NCI-H446 (cell line): ENCODE measurements around the gene GIGYF2.
"Not testable (repeated sequence)": the region's sequence is repeated elsewhere in the genome, so short reads cannot be mapped to it uniquely, and the experiment has no call there.

Source experiments
- DNase-seq, 2 experiments: peaks; one replicate each; lab custom pipeline; 2025; lab: John Stamatoyannopoulos, UW

Gene GIGYF2

GRCh38 chr2:232816657-232817056, 119.5 kb downstream of the GIGYF2 start:
- no peak for DNase-seq

GRCh38 chr2:232817756-232818155, 120.6 kb downstream of the GIGYF2 start:
- no peak for DNase-seq

- DNase-seq, result no peak
These were observed 132.9 kb downstream of the GIGYF2 start for GRCh38 chr2:232829988-232830387.

- DNase-seq, result no peak
These were observed 134.4 kb downstream of the GIGYF2 start for GRCh38 chr2:232831496-232831895.

GRCh38 chr2:232833830-232834229, 136.7 kb downstream of the GIGYF2 start:
- no peak for DNase-seq

GRCh38 chr2:232835687-232836208, 138.6 kb downstream of the GIGYF2 start:
- no peak for DNase-seq

- DNase-seq, result no peak
These were observed 139.8 kb downstream of the GIGYF2 start for GRCh38 chr2:232836934-232837333.

GRCh38 chr2:232838406-232838874, 141.3 kb downstream of the GIGYF2 start:
- no peak for DNase-seq

- no peak for DNase-seq
These were observed 142.4 kb downstream of the GIGYF2 start for GRCh38 chr2:232839411-232840079.

GRCh38 chr2:232842689-232843088, 145.6 kb downstream of the GIGYF2 start:
- DNase-seq, result no peak

- no peak for DNase-seq
These were observed 146.7 kb downstream of the GIGYF2 start for GRCh38 chr2:232843834-232844233.

GRCh38 chr2:232846055-232846454, 148.9 kb downstream of the GIGYF2 start:
- DNase-seq, result no peak

- DNase-seq, result no peak
These were observed 152.9 kb downstream of the GIGYF2 start for GRCh38 chr2:232850039-232850438.

- not testable (repeated sequence) for DNase-seq
These were observed 154.9 kb downstream of the GIGYF2 start for GRCh38 chr2:232852081-232852480.

- DNase-seq, result no peak
These were observed 155.5 kb downstream of the GIGYF2 start for GRCh38 chr2:232852676-232853075.

- no peak for DNase-seq
These were observed 157.0 kb downstream of the GIGYF2 start for GRCh38 chr2:232854082-232854481.

GRCh38 chr2:232857158-232857563, 160.0 kb downstream of the GIGYF2 start:
- DNase-seq, result no peak

- no peak for DNase-seq
These were observed 162.3 kb downstream of the GIGYF2 start for GRCh38 chr2:232859385-232859916.

- no peak for DNase-seq
These were observed 163.6 kb downstream of the GIGYF2 start for GRCh38 chr2:232860593-232861241.

- no peak for DNase-seq
These were observed 164.2 kb downstream of the GIGYF2 start for GRCh38 chr2:232861353-232861752.

GRCh38 chr2:232863996-232864395, 166.9 kb downstream of the GIGYF2 start:
- no peak for DNase-seq

- no peak for DNase-seq
These were observed 168.0 kb downstream of the GIGYF2 start for GRCh38 chr2:232865165-232865564.

- DNase-seq, result no peak
These were observed 169.0 kb downstream of the GIGYF2 start for GRCh38 chr2:232866104-232866503.
